Endothelial cell of umbilical vein (primary cell): ENCODE measurements around the gene FXYD3.

Experiments
- JUN ChIP-seq: IDR thresholded peaks from 2 replicates; pipeline ENCODE4 v1.6.1; 2011; ENCODE audit warnings: borderline replicate concordance, low read depth; ENCODE audit not compliant: insufficient read length, insufficient read depth
- TF ChIP-seq, protein P1 (sequence below), 2 donors: IDR thresholded peaks; 1 replicate in 1 of 2; 2 replicates in 1 of 2; pipeline ENCODE4 v1.5.1; 2011; ENCODE audit warnings: low read length in 2 of 2, mild to moderate bottlenecking in 2 of 2, moderate library complexity in 2 of 2, control low read depth in 1 of 2, inconsistent platforms in 1 of 2, low read depth in 1 of 2; ENCODE audit not compliant: insufficient read depth in 1 of 2; ENCODE audit errors: extremely low read depth in 1 of 2

DNA sequence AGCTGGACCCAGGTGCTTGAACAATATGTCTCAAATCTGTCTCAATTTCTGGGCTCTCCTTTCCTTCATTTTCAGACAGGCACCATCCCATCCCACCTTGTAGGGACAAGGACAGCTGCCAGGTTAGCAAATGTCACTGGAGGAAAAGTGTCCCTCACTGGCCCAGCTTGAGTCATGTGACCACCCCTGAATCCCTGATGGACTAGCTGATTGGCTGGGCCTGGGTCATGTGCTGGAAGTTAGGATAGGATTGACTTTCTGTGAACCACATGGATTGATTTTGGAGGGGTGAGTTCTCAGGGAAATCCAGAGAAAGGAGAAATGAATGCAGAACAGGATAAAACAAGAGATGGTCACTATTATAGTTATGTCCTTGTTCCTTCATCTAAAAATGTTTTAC is 28.2 kb upstream of the FXYD3 start:
- TF ChIP-seq, protein P1, sequence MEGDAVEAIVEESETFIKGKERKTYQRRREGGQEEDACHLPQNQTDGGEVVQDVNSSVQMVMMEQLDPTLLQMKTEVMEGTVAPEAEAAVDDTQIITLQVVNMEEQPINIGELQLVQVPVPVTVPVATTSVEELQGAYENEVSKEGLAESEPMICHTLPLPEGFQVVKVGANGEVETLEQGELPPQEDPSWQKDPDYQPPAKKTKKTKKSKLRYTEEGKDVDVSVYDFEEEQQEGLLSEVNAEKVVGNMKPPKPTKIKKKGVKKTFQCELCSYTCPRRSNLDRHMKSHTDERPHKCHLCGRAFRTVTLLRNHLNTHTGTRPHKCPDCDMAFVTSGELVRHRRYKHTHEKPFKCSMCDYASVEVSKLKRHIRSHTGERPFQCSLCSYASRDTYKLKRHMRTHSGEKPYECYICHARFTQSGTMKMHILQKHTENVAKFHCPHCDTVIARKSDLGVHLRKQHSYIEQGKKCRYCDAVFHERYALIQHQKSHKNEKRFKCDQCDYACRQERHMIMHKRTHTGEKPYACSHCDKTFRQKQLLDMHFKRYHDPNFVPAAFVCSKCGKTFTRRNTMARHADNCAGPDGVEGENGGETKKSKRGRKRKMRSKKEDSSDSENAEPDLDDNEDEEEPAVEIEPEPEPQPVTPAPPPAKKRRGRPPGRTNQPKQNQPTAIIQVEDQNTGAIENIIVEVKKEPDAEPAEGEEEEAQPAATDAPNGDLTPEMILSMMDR (IDR thresholded peaks at IDR 0.05; ENCODE audit: extremely low read depth in 1 of 2, insufficient read depth in 1 of 2, low read depth in 1 of 2, low read length in 2 of 2), result no peak
- no peak for TF ChIP-seq JUN
